ENCODE data around the gene S100A13. TPM values are rescaled to one million over a fixed set of nuclear protein-coding genes. Genes with fewer than 3 reads are reported as not detected.

The S100A13 gene
- total RNA-seq, 1 experiment from 2014 or later, result 55.0 TPM

DNA sequence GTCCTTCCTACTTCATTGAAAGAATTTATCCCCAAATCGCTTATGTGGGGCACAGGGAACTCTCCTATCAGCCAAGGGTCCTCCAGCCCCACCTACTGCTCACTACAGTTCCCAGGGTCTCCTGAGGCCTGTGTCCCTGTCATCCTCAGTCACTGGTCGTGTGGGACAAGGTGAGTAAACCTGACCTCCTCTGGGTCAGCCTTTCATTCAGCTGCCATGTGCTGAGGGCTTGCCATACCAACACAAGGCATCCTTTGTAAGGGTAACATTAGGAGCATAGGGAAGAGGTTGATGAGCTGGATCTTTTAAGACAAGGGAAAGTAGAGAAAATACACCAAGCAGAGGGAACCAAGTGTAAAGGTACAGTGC, 20.0 kb upstream of the S100A13 start:
- TF ChIP-seq, protein P1, sequence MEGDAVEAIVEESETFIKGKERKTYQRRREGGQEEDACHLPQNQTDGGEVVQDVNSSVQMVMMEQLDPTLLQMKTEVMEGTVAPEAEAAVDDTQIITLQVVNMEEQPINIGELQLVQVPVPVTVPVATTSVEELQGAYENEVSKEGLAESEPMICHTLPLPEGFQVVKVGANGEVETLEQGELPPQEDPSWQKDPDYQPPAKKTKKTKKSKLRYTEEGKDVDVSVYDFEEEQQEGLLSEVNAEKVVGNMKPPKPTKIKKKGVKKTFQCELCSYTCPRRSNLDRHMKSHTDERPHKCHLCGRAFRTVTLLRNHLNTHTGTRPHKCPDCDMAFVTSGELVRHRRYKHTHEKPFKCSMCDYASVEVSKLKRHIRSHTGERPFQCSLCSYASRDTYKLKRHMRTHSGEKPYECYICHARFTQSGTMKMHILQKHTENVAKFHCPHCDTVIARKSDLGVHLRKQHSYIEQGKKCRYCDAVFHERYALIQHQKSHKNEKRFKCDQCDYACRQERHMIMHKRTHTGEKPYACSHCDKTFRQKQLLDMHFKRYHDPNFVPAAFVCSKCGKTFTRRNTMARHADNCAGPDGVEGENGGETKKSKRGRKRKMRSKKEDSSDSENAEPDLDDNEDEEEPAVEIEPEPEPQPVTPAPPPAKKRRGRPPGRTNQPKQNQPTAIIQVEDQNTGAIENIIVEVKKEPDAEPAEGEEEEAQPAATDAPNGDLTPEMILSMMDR (conservative IDR thresholded peaks at IDR 0.05), result 0 out of 3 replicates have a peak, but pooled peaks have one; percentile 13
- DNase-seq, result peak; percentile 58

More for the DNA sequence above, 20.0 kb upstream of the S100A13 start:
- no peaks in the 10 kb centered on the region for H3K9me3 ChIP-seq (ENCODE audit: control insufficient read depth, low read depth, low read length)
- no peak overlapping the region for H4K8ac ChIP-seq (replicated peaks; ENCODE audit: insufficient read length, low read depth, low read length)
- H3K56ac ChIP-seq (ENCODE audit: insufficient read length, low read depth, low read length), result no peak overlapping the region
- no peak overlapping the region for H3K23ac ChIP-seq (ENCODE audit: insufficient read length, low read depth, low read length)
- H3K4me1 Mint-ChIP-seq, result peaks cover 6% of the 10 kb centered on the region in 2 experiments
- no peak overlapping the region for H3K27ac ChIP-seq (ENCODE audit: insufficient read length, low read depth, low read length)
- no peak overlapping the region for H4K5ac ChIP-seq (ENCODE audit: insufficient read length, low read depth, low read length)
- peaks cover 22 to 45% (median 43%) of the 10 kb centered on the region in 3 experiments; a peak in 6 of 7 replicates for H3K36me3 Mint-ChIP-seq (ENCODE audit: insufficient read depth in 1 of 3, low read depth in 3 of 3)
- no peaks in the 10 kb centered on the region for H3K79me2 ChIP-seq (ENCODE audit: insufficient read depth, low read length)
- no peak overlapping the region for H3K9ac ChIP-seq (ENCODE audit: extremely low read depth, insufficient read length, low read length)
- no peak overlapping the region for H3T11ph ChIP-seq (ENCODE audit: low read length)
- no peak overlapping the region for H3K4me2 ChIP-seq (ENCODE audit: insufficient read depth, insufficient read length, low read length)
- H4K91ac ChIP-seq (ENCODE audit: insufficient read length, low read depth, low read length), result no peak overlapping the region
- peak overlapping the region in 1 of 2 experiments; percentile 47; a peak in 1 of 5 replicates for H3K4me3 Mint-ChIP-seq
- peak overlapping the region; percentile 32 to 90 (median 75); a peak in 6 of 7 replicates for H3K27ac Mint-ChIP-seq
- H3K14ac ChIP-seq (ENCODE audit: insufficient read depth, low read length), result no peak overlapping the region
- no peak overlapping the region for H2BK20ac ChIP-seq (ENCODE audit: low read depth, low read length, poor library complexity, severe bottlenecking)
- H3K4me1 ChIP-seq (ENCODE audit: insufficient read depth, low read length), result no peaks in the 10 kb centered on the region
- H3K4ac ChIP-seq (ENCODE audit: low read depth, low read length), result no peak overlapping the region
- WGBS (ENCODE audit: extremely low coverage, insufficient read length, low lambda C conversion rate), result no CpG with 5 or more reads among the region's 2 CpGs
- H2BK12ac ChIP-seq (ENCODE audit: insufficient read length, low read depth, low read length), result no peak overlapping the region
- no peak overlapping the region for H2BK5ac ChIP-seq (ENCODE audit: insufficient read length, low read length)
- H3K79me1 ChIP-seq (ENCODE audit: insufficient read depth, low read depth, low read length, poor library complexity, severe bottlenecking), result no peaks in the 10 kb centered on the region
- no peaks in the 10 kb centered on the region for H3K23me2 ChIP-seq (ENCODE audit: insufficient read length, low read depth, low read length, poor library complexity, severe bottlenecking)
- H3K27me3 Mint-ChIP-seq (ENCODE audit: low read depth), result peaks cover 4% of the 10 kb centered on the region; the same call in 1 of the 2 replicates
- no peak overlapping the region for H2AK5ac ChIP-seq (ENCODE audit: insufficient read length, low read length)
- H2BK120ac ChIP-seq (ENCODE audit: low read depth, low read length, poor library complexity, severe bottlenecking), result no peak overlapping the region
- no peak overlapping the region for H2BK15ac ChIP-seq (ENCODE audit: low read depth, low read length)
- H3K9me3 Mint-ChIP-seq, result no peaks in the 10 kb centered on the region
- no peak overlapping the region for H3K18ac ChIP-seq (ENCODE audit: insufficient read length, low read depth, low read length)
- H3K27me3 ChIP-seq (ENCODE audit: insufficient read depth, low read length), result no peaks in the 10 kb centered on the region
- H4K20me1 ChIP-seq (ENCODE audit: control insufficient read depth, insufficient read depth, insufficient read length), result no peaks in the 10 kb centered on the region
- H2AFZ ChIP-seq (ENCODE audit: low read length), result no peak overlapping the region

Data from H9 (cell line).